ENCODE results near the gene NRDC. TPM values are rescaled to one million over a fixed set of nuclear protein-coding genes. Genes with fewer than 3 reads are reported as not detected.
A peak's percentile ranks its signal among the peaks of the same experiment; 100 is the strongest.

Gene NRDC
- 100 to 1,000 TPM in 2 of 4 donors, 10 to 100 TPM in 2; 66.3 to 106 (median 92.7) TPM for total RNA-seq

DNA sequence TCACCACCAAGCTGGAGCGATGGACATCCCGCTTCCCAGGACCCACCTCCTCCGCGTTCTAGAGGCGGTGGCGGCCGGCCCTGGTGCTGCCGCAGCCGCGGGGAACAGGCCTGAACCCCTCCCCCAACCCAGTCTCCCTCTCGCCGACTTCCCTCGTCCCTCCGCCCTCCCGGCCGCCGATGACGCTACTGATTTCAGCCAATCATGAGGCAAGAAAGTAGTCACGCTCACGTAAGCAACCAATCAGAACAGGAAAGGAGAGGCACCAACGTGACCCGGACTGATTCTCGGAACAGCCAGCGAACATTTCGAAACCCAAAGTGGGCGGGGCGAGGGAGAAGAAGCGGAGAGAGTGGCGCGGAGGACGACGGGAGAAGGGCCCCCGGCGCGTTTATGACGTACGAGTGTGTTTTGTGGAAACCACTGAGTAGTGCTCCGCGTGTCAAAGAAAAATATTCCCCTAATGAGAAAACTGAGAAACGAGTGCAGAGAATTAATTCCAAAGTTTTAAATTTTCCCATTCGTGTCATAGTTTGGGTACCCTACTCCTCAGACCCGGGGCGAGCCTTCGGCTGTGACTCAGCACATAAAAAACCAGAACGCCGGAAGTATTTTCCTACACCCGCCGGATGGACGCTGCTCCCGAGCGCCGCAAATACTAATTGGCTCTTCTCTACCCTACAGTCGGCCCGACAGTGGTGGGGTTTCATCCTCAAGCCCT, at the start of gene NRDC:
Gene NRDC (minus strand): TSS at position 112 of the 721 bp plus-strand sequence. CDS start 112 bp downstream, outside the sequence.
- TF ChIP-seq CTCF (IDR thresholded peaks at IDR 0.05) = peak in 2 of 5 experiments; percentile 11 to 15
- peak; percentile 84 to 95 for TF ChIP-seq EP300 (IDR thresholded peaks at IDR 0.05)
- peak; percentile 80 to 92 for TF ChIP-seq POLR2A (IDR thresholded peaks at IDR 0.05)
- peaks cover 0 to 11% of the 10 kb centered on the region in 2 donors for H3K27me3 ChIP-seq
- 0% methylated on average over 43 to 54 of the region's 54 CpGs for WGBS, 2 donors

DNA sequence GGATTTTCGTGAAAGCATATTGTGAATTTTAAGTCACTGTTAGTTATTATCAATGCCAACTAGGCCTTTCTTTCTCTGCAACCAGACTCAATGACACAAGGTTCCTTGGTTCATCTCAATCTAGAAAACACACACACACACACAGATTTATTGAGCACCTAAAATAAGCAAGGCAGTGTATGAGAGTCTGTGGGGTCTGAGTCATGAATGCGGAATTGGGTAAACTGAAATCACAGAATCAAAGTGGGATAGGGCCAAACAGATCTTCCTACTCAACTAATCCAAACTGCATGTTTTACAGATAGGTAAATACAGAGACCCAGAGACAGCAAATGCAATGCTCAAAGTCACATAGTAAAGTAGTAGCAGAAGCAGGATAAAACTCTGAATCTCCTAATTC, 48.5 kb upstream of the NRDC start:
- WGBS, 2 donors = 78 to 94% methylated on average over 2 of the region's 2 CpGs
- DNase-seq (ENCODE audit: low spot score in 2 of 2) = no peak

More for the DNA sequence above, at the start of gene NRDC:
- Histone ChIP-seq H3K4me1 (peaks cover 0 to 46% (median 23%) of the 10 kb centered on the region in 4 donors), H3K9me3 (no peaks in the 10 kb centered on the region), H3K4me3 (peak within 1 kb of the TSS; percentile 82 to 100 (median 96)), H3K27ac (peak within 1 kb of the TSS; percentile 91 to 99 (median 98)), H3K36me3 (no peaks in the 10 kb centered on the region)
- DNase-seq (ENCODE audit: low spot score in 2 of 2) = peak; percentile 100

DNA sequence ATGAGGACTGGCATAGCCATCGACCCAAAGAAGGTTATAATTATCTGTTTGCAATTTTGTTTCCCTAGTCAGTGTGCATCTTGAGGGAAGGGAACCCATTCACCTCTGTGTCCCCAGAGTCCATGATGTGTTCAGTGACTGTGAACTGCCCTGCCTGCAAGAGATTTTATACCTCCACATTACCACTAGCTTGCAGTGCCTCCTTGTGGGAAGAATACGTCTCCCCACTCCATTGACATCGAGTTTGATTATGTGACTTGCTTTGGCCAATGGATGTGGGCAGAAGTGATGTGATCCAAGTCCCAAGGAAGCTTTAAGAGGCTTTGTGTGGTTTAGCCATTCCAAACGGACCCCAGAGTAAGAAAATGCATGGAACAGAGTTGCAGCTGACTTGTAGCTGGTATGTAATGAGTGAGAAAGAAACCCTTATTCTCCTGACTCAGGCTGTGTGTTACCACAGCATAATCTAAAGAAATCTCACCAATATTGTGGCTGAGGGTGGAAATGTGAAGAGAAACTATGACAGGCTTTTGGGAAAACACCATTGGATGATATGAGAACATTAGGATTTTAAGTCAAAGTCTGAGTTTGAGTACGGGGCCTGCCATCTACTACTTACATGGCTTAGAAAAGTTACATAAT, 47.8 kb upstream of the NRDC start:
- TF ChIP-seq POLR2A (IDR thresholded peaks at IDR 0.05) = no peak
- TF ChIP-seq CTCF (IDR thresholded peaks at IDR 0.05) = peak in 1 of 5 experiments; percentile 10
- TF ChIP-seq EP300 (IDR thresholded peaks at IDR 0.05) = no peak
- Histone ChIP-seq H3K27ac (no peak overlapping the region), H3K4me1 (no peaks in the 10 kb centered on the region), H3K9me3 (no peaks in the 10 kb centered on the region), H3K36me3 (no peaks in the 10 kb centered on the region), H3K27me3 (peaks cover 0 to 7% of the 10 kb centered on the region in 2 donors), H3K4me3 (no peak overlapping the region)
- no peak for DNase-seq (ENCODE audit: low spot score in 2 of 2)
- WGBS, 2 donors = 62 to 67% methylated on average over 5 of the region's 5 CpGs

More for the DNA sequence above, 48.5 kb upstream of the NRDC start:
- Histone ChIP-seq H3K36me3 (no peaks in the 10 kb centered on the region), H3K27ac (no peak overlapping the region), H3K4me3 (no peak overlapping the region), H3K27me3 (peaks cover 0 to 7% of the 10 kb centered on the region in 2 donors), H3K9me3 (no peaks in the 10 kb centered on the region), H3K4me1 (no peaks in the 10 kb centered on the region)
- TF ChIP-seq CTCF (IDR thresholded peaks at IDR 0.05) = no peak
- TF ChIP-seq EP300 (IDR thresholded peaks at IDR 0.05) = no peak
- no peak for TF ChIP-seq POLR2A (IDR thresholded peaks at IDR 0.05)

DNA sequence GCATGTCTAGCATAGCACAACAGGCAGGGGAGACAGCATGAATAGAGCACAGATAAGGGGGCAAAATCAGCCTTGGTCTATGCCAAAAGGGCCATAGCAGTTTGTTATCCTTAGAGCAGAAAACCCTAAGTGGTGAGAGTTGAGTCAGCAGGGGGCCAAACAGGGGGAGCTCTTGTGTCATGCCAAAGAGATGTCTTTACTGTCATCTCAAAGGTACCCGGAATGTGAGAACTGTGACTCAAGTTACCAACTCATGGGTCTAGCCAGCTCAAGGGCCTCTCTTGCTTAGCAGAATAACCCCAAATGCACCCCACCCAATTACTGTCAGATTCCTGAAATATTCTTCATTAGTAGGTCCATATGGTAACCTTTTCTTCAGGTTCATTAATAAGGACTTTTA, 45.9 kb upstream of the NRDC start:
- WGBS, 2 donors = 38 to 68% methylated on average over 1 of the region's 1 CpG
- no peaks in the 10 kb centered on the region for H3K36me3 ChIP-seq
- DNase-seq (ENCODE audit: low spot score in 2 of 2) = no peak
- no peaks in the 10 kb centered on the region for H3K4me1 ChIP-seq
- peaks cover 0 to 7% of the 10 kb centered on the region in 2 donors for H3K27me3 ChIP-seq
- TF ChIP-seq CTCF (IDR thresholded peaks at IDR 0.05) (no peak), POLR2A (IDR thresholded peaks at IDR 0.05) (no peak), EP300 (IDR thresholded peaks at IDR 0.05) (no peak)
- H3K9me3 ChIP-seq = no peaks in the 10 kb centered on the region
- H3K27ac ChIP-seq = no peak overlapping the region
- H3K4me3 ChIP-seq = no peak overlapping the region

DNA sequence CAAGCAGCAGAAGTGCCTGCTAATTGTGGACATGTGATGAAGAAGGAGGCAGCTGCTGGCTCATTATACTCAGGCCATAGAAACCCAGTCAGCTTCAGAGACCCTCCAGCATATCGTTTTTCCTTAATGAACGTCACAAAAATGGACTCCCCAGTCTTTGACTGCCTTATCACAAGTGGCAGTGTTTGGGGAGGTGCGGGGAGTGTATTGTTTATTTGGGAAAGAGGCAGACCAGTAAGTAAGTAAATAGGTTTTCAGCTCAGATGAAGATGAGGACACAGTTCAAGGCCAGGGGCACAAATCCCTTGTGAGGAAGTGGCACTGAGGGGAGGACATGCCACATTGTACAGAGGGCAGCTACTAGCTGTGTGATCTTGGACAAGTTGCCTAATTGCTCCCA, 43.5 kb upstream of the NRDC start:
- Histone ChIP-seq H3K27me3 (peaks cover 0 to 7% of the 10 kb centered on the region in 2 donors), H3K9me3 (no peaks in the 10 kb centered on the region), H3K4me3 (no peak overlapping the region), H3K36me3 (no peaks in the 10 kb centered on the region), H3K4me1 (no peaks in the 10 kb centered on the region), H3K27ac (no peak overlapping the region)
- no peak for TF ChIP-seq POLR2A (IDR thresholded peaks at IDR 0.05)
- no peak for TF ChIP-seq CTCF (IDR thresholded peaks at IDR 0.05)
- TF ChIP-seq EP300 (IDR thresholded peaks at IDR 0.05) = no peak
- WGBS, 2 donors = 81 to 86% methylated on average over 3 of the region's 3 CpGs
- DNase-seq (ENCODE audit: low spot score in 2 of 2) = no peak

Data from tibial nerve (tissue), 4 donors.